Thoracic aorta (tissue), 2 donors: ENCODE results near the gene GALNT10. TPM values are rescaled to one million over a fixed set of nuclear protein-coding genes. Genes with fewer than 3 reads are reported as not detected.

Experiments used
- ATAC-seq: fragments of 150-250 bp; one replicate; pipeline ENCODE4 v1.8.0; 2017; ENCODE audit warnings: low read depth; ENCODE audit not compliant: insufficient number of reproducible peaks, low FRiP score
- DNase-seq: peaks from one replicate; pipeline ENCODE4 v3.0.0-alpha.2; 2020; ENCODE audit warnings: low spot score
- H3K27ac ChIP-seq, 2 donors: fragments of 200-600 bp; sonication (generic); 1 replicate in 1 of 2; 2 replicates in 1 of 2; pipeline ENCODE4 v1.5.1; 2016; ENCODE audit warnings: mild to moderate bottlenecking in 2 of 2, moderate library complexity in 2 of 2
- H3K27me3 ChIP-seq: fragments of 200-600 bp; sonication (generic); replicated peaks from 2 replicates; pipeline ENCODE4 v1.6.0; 2016; ENCODE audit warnings: mild to moderate bottlenecking; ENCODE audit not compliant: insufficient read depth
- H3K36me3 ChIP-seq: fragments of 200-600 bp; sonication (generic); one replicate; pipeline ENCODE4 v1.5.1; 2016
- H3K4me1 ChIP-seq, 2 donors: fragments of 200-600 bp; sonication (generic); 1 replicate in 1 of 2; 2 replicates in 1 of 2; pipeline versions ENCODE4 v1.5.1 to v1.6.0; 2016; ENCODE audit warnings: low read depth in 2 of 2, mild to moderate bottlenecking in 1 of 2; ENCODE audit not compliant: control insufficient read depth in 1 of 2
- H3K4me3 ChIP-seq: fragments of 200-600 bp; sonication (generic); 2 replicates; pipeline ENCODE4 v1.5.1; 2016; ENCODE audit warnings: mild to moderate bottlenecking
- H3K9me3 ChIP-seq: fragments of 200-600 bp; sonication (generic); 2 replicates; pipeline ENCODE4 v1.5.1; 2016
- CTCF ChIP-seq: fragments of 200-600 bp; sonication (generic); IDR thresholded peaks from one replicate; pipeline ENCODE4 v1.5.1; 2019; ENCODE audit warnings: antibody characterized with exemption
- total RNA-seq, 2 donors: library from RNA; depleted of rRNA; stranded (reverse); fragments of >200 nt; gene quantifications; one replicate each; pipeline versions ENCODE4 v1.1.0 to v1.2.3, GENCODE V29; 2016

GALNT10 gene
- total RNA-seq, 2 donors from 2014 or later = 43.0 to 52.7 TPM

DNA sequence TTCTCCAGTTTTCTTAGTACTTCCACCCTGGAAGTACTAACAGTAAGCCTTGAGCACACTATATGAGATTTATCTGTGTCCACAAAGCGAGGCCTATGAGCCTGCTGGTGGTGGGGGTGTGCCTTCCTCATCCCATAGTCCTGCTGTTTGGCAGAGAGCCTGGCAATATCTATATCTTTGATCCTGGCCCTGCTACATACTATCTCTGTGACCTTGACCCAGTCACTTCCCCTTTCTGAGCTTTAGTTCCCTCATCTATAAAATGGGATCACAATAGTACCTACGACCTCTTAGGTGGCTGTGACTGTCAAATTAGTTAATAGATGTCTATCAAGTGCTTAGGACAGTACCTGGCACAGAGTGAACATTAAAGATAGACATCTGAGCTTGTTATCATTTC lies 140.7 kb downstream of the GALNT10 start:
- ATAC-seq (no peak), DNase-seq (no peak)
- no peak for TF ChIP-seq CTCF
- H3K27me3 ChIP-seq = no peaks in the 10 kb centered on the region
- peaks cover 2% of the 10 kb centered on the region for H3K36me3 ChIP-seq
- no peaks in the 10 kb centered on the region for H3K9me3 ChIP-seq
- no peak overlapping the region for H3K27ac ChIP-seq
- peaks cover 0 to 9% of the 10 kb centered on the region in 2 donors for H3K4me1 ChIP-seq
- H3K4me3 ChIP-seq = no peak overlapping the region

DNA sequence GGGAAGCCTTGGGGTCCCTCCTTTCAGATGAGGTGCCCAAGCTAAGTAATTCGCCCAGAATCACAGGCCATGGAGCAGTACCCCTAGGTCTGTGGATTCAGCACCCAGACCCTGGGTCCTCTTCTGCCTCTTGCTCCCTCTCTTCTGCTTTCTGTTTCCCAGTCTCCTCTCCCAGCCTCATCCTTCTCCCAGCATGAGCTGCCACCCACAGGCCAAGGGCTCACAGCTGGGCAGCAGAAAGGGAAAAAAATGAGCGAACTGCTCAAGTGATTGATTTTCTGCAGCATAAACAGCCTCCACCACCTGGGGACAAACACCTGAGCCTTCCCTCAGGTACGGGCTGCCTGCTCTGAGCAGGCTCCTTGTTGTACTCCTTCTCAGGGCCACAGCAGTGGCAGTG lies 141.4 kb downstream of the GALNT10 start:
- DNase-seq (no peak), ATAC-seq (no peak)
- no peaks in the 10 kb centered on the region for H3K9me3 ChIP-seq
- no peaks in the 10 kb centered on the region for H3K27me3 ChIP-seq
- no peak for TF ChIP-seq CTCF
- no peak overlapping the region for H3K4me3 ChIP-seq
- H3K36me3 ChIP-seq = peaks cover 2% of the 10 kb centered on the region
- H3K27ac ChIP-seq = no peak overlapping the region
- H3K4me1 ChIP-seq = peaks cover 0 to 9% of the 10 kb centered on the region in 2 donors

DNA sequence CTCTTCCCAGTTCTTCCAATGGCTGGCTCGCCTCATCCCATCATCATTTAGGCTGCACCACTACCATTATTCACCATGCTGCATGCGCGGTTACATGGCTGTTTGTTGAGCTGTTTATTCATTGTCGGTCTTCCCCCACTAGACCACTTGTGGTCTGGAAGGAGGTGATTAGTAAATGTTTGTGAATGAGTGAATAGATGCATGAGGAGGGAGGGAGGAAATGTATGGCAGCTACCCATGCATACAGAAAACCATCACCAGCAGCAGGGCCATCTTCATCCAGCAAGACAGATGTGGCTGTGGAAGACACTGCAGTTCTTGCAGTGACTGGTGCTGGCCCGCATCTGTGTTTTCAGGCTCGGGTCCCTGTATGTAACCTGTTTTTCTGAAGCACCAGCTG lies 141.9 kb downstream of the GALNT10 start:
- H3K27me3 ChIP-seq = no peaks in the 10 kb centered on the region
- peaks cover 0 to 9% of the 10 kb centered on the region in 2 donors for H3K4me1 ChIP-seq
- H3K4me3 ChIP-seq = no peak overlapping the region
- peaks cover 2% of the 10 kb centered on the region for H3K36me3 ChIP-seq
- no peak for TF ChIP-seq CTCF
- ATAC-seq = no peak
- no peak for DNase-seq
- H3K9me3 ChIP-seq = no peaks in the 10 kb centered on the region
- H3K27ac ChIP-seq = no peak overlapping the region

DNA sequence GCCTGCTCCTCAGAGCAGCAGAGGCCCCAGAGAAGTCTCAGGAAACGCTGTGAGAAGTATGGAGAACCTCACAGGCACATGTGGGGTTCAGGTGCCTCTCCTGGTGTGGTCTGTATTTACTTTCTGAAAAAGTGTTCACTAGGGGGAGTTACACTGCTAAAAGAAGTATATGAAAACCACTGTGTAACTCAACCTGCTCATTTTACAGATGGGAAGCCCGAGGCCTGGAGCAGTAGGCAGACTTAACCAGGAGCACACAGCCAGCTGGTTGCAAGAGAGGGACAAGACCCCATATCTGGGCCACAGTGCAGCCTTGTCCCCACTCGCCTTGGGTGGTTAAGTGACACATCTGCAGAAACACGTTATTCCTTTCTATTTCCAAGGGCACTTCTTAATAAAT lies 142.5 kb downstream of the GALNT10 start:
- DNase-seq (no peak), ATAC-seq (no peak)
- H3K27me3 ChIP-seq = no peaks in the 10 kb centered on the region
- H3K4me3 ChIP-seq = no peak overlapping the region
- H3K36me3 ChIP-seq = peaks cover 2% of the 10 kb centered on the region
- no peak overlapping the region for H3K27ac ChIP-seq
- TF ChIP-seq CTCF = no peak
- H3K9me3 ChIP-seq = no peaks in the 10 kb centered on the region
- peaks cover 0 to 9% of the 10 kb centered on the region in 2 donors for H3K4me1 ChIP-seq

DNA sequence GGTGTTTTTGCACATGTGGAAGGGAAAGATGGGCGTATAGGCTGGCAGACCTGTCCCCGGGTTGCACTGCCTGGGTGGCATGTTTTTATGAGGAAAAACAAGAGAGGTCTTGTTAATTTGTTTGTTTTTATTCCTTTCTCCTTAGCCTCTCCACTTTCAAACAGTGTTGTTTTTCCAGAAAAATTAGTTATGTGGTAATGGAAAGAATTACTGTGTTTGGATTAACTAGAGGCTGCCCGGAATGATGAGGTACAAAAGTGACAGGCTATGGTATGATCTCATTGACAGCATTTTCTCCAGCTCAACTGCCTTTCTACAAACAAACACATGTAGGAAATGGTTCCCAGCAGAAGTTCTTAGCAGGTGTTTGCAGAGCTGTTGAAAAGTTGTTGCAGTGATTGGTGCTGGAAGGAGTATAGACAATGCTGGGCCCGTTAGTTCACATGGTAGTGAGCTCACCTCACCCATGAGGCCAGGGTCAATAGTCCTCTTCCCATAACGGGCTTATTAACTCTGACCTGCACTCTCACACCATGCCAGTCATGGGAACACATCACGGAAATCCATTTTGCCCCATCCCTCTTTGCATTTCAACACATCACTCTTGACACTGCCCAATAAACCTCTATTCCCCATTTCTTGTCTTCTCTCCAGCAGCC lies 144.0 kb downstream of the GALNT10 start:
- ATAC-seq (no peak), DNase-seq (no peak)
- Histone ChIP-seq H3K4me1 (peaks cover 0 to 9% of the 10 kb centered on the region in 2 donors), H3K4me3 (no peak overlapping the region), H3K36me3 (peaks cover 2% of the 10 kb centered on the region), H3K9me3 (no peaks in the 10 kb centered on the region), H3K27me3 (no peaks in the 10 kb centered on the region), H3K27ac (no peak overlapping the region)
- no peak for TF ChIP-seq CTCF
